KG1 (cell line): ENCODE data around the gene OFD1.

Experiments used
- DNase-seq: peaks from one replicate; lab custom pipeline; 2025; lab: John Stamatoyannopoulos, UW

OFD1 gene

DNA sequence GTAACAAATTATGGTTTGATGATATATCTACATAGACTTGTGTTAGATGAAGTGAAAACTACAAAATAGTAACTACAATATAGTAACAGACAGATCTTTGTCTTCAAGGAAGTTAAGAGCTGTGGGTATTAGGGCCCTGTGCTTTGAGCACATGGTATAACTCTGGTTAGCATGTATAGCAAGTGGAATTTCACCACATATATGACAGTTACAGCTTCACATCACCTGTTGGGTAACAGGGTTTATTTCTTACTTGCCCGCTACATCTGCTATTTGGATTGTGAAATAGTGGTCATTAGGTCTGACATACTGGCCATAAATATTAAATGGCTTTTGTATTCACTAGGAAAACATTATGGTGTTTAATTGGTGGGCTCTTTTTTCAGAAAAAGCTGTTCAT is 20.2 kb downstream of the OFD1 start:
- DNase-seq: no peak

DNA sequence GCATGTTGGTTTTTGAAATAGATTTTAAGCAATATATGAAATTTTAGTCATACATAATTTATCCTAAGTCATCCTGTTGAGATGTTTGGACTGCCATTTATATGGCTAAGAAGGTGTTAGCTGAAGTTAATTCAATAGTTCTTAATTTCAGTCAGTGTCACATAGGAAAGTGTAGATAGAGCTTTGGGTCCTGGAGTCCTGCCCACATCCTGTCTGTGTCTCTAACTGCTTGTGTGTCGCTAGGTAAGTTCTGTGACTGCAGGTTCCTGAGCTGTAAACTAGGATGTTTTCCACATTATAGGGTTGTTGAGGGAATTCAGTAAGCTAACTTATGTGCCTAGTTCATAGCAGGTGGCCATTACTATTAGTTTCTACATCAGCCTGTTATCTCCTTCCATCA is 20.7 kb downstream of the OFD1 start:
- no peak for DNase-seq

- DNase-seq: no peak
These were observed 21.8 kb downstream of the OFD1 start for GRCh38 chrX:13756381-13756780.

DNA sequence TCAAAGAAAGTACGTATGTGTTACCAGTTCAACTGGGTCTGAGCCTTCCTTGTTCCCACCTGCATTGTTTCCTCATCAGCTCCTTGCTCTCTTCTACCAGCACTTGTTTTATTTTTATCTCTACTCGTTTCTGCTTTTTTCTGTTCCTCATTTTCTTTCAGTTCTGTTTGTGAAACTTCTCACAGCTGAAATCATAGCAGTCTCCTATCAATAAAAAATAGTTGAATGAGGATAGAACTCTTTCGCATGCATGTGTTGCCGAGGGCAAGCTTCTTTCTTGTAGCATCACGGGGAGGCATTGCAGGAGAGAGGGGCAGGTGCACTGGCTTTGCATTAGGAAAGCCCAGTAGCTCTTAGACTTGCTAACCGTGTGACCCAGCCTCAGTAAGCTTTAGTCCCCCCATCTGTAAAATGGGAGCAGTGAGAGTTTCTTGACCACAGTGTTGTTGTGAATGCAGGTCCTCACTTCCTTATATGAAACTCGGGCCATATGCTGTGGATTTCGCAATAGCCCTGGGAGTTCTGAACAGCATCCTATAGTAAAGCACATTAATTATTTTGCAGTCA is 24.7 kb downstream of the OFD1 start:
- DNase-seq: no peak

- no peak for DNase-seq
These were observed 25.9 kb downstream of the OFD1 start for GRCh38 chrX:13760426-13760825.

DNA sequence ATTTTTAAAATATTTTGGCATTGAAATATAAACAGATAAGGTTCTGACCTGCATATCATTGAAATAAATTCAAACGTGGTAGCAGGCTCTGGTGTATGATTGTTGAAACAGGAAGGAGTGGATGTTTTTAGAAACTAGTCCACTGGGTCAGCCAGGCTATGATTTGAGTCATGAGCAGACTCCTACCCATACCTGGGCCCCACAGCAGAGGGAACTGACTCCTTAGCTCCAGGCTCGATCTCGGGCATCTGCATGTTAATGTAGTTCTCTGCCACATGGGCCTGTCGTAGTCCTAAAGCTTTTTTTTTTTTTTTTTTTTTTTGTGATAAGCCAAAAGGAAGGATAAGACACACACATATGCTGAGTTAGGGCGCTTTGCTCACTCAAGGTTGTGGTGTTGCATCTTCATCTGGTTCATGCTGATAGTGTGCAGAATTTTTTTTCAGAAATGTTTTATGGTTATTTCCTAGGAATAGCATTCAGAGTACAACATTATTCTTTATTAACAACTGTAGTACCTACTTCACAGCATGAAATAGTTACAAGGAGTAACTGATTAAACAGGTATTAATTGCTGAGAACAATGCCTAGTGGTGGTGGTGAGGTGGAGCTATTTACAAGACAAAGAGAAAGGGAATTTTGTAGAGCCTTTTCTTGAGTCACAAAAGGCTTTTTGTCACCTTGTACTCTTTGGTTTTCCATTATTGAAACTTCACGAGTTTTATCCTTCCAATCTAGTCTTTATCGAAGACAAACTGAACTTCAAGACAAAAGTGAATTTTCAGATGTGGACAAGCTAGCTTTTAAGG is 27.3 kb downstream of the OFD1 start:
- DNase-seq: no peak

- DNase-seq: no peak
These were observed 28.9 kb downstream of the OFD1 start for GRCh38 chrX:13763489-13763888.

- no peak for DNase-seq
These were observed 29.7 kb downstream of the OFD1 start for GRCh38 chrX:13764281-13764680.

DNA sequence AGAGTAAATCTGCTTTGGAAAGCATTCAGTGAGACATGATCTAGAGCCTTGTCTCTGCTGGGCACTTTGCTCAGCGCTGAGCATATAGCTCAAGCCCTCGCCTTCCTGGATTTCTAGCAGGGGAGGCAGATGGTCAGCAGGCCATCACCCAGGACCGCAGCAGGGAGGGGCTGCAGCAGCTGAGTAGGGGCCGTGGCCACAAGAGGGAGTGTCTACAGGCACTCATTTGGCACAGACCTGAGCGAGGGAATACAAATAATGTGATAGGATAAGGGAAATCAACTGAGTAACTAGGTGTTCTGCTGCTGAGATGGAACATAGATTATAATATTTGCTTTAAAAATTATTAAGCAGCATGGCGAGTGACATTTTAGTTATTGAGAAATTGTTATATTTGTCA is 30.2 kb downstream of the OFD1 start:
- DNase-seq: no peak

DNA sequence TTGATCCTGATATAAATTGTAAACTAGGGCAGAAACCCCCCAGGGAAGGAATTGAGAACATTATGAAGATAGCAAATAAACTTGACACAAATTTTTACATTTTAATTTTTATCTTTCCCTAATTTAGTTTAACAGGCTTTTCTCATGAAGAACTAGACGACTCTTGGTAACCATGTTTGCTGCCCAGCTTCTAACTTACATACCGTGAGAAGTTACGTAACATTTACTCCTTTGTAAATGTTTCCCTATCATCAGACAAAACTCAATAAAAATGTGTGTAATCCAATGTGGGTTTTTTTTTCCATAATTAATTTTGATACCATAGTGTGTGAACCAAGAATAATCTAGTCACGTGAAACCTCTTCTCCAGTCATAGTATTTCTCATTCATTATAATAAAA is 34.4 kb downstream of the OFD1 start:
- DNase-seq: no peak

GRCh38 chrX:13770013-13770535 is 35.5 kb downstream of the OFD1 start:
- no peak for DNase-seq

- no peak for DNase-seq
These were observed 40.1 kb downstream of the OFD1 start for GRCh38 chrX:13774696-13775095.

- no peak for DNase-seq
These were observed 41.3 kb downstream of the OFD1 start for GRCh38 chrX:13775837-13776236.

GRCh38 chrX:13776387-13776786 is 41.8 kb downstream of the OFD1 start:
- no peak for DNase-seq

DNA sequence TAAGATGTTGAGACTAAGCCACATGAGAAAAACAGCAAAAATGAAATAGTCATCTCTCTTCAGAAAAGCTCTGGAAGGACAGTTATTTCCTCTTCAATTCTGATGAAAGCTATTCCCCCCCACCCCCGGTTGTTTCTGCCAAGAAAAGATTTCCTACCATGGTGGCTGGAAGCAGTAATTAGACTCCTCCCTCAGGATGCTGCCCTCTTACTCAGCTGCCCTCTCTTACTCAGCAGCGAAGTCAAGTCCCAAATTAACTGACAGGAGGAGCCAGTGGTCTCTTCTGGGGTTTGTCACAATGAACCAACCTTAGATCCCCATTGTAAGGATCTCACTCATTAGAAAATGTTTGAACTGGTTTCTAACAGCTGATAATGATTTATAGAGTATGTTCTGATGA is 44.4 kb downstream of the OFD1 start:
- no peak for DNase-seq

GRCh38 chrX:13780868-13781427 is 46.4 kb downstream of the OFD1 start:
- DNase-seq: no peak

- no peak for DNase-seq
These were observed 51.5 kb downstream of the OFD1 start for GRCh38 chrX:13786048-13786447.

DNA sequence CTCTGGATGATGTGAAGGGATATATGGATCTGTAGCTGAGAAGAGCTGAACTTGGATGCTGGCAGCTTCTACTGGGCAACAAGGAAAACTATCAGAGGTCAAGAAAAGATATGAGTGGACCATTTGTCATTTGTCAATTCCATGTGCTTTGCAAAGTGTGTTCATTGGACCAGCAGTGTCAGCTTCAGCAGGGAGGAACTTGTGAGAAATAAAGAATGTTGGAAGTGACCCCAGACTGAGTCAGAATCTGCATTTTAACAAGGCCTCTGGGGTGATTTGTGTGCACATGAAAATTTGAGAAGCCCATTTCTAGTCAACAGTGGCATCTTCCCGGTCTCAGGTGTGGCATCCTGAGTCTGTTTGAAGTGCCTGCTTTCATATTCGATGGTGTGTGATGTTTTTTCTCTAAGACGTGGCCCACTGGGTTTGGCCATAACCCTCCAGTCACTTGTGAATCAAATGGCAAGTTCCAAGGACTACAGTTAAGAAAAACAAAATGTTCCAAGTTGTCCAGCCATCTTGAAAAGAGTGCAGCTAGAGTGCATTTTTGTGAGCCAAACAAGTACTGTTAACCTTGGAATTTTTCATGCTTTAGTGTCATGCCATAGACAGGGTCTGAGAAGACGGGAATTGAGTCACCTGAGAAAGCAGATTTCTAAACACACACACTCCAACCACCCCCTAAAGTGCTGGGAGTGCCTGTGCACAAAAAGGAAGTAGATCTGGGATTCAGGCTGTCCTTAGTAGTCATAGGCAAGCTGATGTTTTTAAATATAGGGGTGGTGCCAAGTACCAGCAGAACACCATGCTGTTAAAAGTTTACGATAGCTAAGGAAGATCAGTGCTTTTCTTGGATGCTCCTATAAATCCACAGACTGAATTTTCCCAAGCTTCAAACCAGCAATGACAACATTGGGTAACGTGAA is 55.9 kb downstream of the OFD1 start:
- no peak for DNase-seq

DNA sequence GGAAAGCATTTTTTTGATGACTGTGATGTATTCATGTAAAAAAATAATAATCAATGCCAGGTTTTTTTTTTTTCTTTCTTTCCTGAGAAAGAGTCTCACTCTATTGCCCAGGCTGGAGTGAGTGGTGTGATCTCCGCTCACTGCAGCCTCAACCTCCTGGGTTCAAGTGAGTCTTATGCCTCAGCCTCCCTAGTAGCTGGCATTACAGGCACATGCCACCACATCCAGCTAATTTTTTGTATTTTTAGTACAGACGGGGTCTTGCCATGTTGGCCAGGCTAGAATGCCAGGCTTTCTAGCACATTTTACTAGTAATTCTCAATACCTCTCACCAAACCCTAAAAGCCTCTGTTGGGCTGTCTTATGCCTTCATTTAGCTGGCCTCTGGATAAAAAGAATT is 56.6 kb downstream of the OFD1 start:
- DNase-seq: no peak

GRCh38 chrX:13791559-13791958 is 57.0 kb downstream of the OFD1 start:
- no peak for DNase-seq

GRCh38 chrX:13793897-13794296 is 59.3 kb downstream of the OFD1 start:
- DNase-seq: no peak

- no peak for DNase-seq
These were observed 59.9 kb downstream of the OFD1 start for GRCh38 chrX:13794417-13794816.
